Muscle of leg (tissue), 11 donors: ENCODE data around the gene NCKAP1. TPM values are rescaled to one million over a fixed set of nuclear protein-coding genes. Genes with fewer than 3 reads are reported as not detected.
"Not testable (repeated sequence)": the region's sequence is repeated elsewhere in the genome, so short reads cannot be mapped to it uniquely, and the experiment has no call there.

ENCODE experiments used
- DNase-seq: peaks from one replicate; pipeline ENCODE4 v3.0.0; 2013
- H3K27ac ChIP-seq: one replicate; pipeline ENCODE4 v1.5.1; 2013; ENCODE audit warnings: mild to moderate bottlenecking, low read length, control low read depth
- H3K27me3 ChIP-seq: one replicate; pipeline ENCODE4 v1.6.1; 2013; ENCODE audit warnings: low read length; ENCODE audit not compliant: control insufficient read depth, insufficient read depth
- H3K36me3 ChIP-seq: one replicate; pipeline ENCODE4 v1.6.1; 2013; ENCODE audit warnings: low read length; ENCODE audit not compliant: control insufficient read depth, insufficient read depth
- H3K4me1 ChIP-seq: one replicate; pipeline ENCODE4 v1.6.1; 2013; ENCODE audit warnings: low read length; ENCODE audit not compliant: control insufficient read depth, insufficient read depth
- H3K4me3 ChIP-seq: one replicate; pipeline ENCODE4 v1.5.1; 2013; ENCODE audit warnings: low read length, control low read depth
- H3K9me3 ChIP-seq: replicated peaks from 2 replicates; pipeline ENCODE4 v1.6.1; 2013; ENCODE audit warnings: low read depth, low read length; ENCODE audit not compliant: control insufficient read depth
- WGBS: methylation state at CpG from one replicate; pipeline ENCODE4 v1.1.5; 2013; ENCODE audit warnings: missing lambda C conversion rate; ENCODE audit not compliant: insufficient coverage; 5-methylcytosine and 5-hydroxymethylcytosine counted together
- polyA plus RNA-seq, 8 donors: library from polyadenylated mRNA; unstranded; fragments of 120-200 nt; gene quantifications; one replicate each; pipeline versions ENCODE4 v1.2.1 to v1.2.3, GENCODE V29; 2013; ENCODE audit warnings: inconsistent platforms in 1 of 8, low replicate concordance in 1 of 8; ENCODE audit not compliant: insufficient read length in 8 of 8, insufficient read depth in 1 of 8
- total RNA-seq: library from RNA; stranded (reverse); fragments of 120-200 nt; gene quantifications from one replicate; pipeline ENCODE4 v1.2.4, GENCODE V29; 2013

The NCKAP1 gene
- total and polyA plus RNA-seq, 9 donors: 71.9 to 98.5 (median 82.7) TPM

DNA sequence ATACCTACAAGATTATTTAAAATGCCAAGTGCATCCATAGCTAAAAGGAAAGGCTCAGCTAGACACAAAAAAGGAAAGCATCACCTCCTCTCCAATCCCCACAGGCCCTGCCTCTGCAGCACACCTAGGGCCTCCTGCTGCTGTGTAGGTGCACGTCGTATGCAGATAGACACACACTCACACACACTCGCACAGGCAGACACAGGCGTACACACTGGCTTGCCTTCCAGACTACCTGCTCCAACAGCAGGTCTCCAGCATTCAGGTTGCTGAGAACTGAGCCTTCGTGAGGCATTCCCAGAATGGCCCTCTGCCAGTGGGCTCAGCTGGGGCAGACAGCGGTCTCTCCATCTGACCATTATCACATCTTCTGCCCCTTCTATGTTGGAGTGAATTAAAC is 136.5 kb downstream of the NCKAP1 start:
- H3K4me3 ChIP-seq: no peak overlapping the region
- no peaks in the 10 kb centered on the region for H3K27me3 ChIP-seq
- WGBS: 95% methylated on average over 4 of the region's 6 CpGs
- peaks cover 2% of the 10 kb centered on the region for H3K36me3 ChIP-seq
- no peak for DNase-seq
- H3K4me1 ChIP-seq: no peaks in the 10 kb centered on the region
- H3K27ac ChIP-seq: no peak overlapping the region
- no peaks in the 10 kb centered on the region for H3K9me3 ChIP-seq

DNA sequence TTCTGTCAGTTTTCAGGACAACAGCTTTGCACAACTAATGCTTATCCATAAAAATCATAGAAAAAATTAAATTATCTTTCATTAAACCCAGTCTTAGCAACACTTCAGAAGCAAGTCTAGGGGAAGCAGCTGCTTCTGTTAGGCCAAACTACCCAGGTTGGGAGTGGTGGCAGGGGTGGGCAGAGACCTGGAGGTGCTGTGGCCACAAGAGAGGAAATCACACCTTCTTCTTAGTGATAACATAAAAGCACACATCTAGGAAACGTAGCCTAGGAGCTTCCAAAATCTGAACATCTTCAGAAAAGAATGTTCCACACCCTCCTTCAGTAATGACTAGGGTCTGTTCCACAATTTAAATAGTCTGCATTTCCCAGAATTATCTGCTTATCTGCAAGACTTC is 139.5 kb downstream of the NCKAP1 start:
- H3K27me3 ChIP-seq: no peaks in the 10 kb centered on the region
- H3K9me3 ChIP-seq: peaks cover 4% of the 10 kb centered on the region
- H3K4me1 ChIP-seq: no peaks in the 10 kb centered on the region
- WGBS: no CpG with 5 or more reads among the region's 1 CpG
- DNase-seq: no peak
- no peak overlapping the region for H3K4me3 ChIP-seq
- no peaks in the 10 kb centered on the region for H3K36me3 ChIP-seq
- H3K27ac ChIP-seq: no peak overlapping the region

- peaks cover 5% of the 10 kb centered on the region for H3K9me3 ChIP-seq
- WGBS: 60% methylated on average over 1 of the region's 1 CpG
- H3K4me1 ChIP-seq: no peaks in the 10 kb centered on the region
- no peak overlapping the region for H3K27ac ChIP-seq
- H3K4me3 ChIP-seq: no peak overlapping the region
- no peaks in the 10 kb centered on the region for H3K27me3 ChIP-seq
- no peaks in the 10 kb centered on the region for H3K36me3 ChIP-seq
- DNase-seq: no peak
These were observed 141.1 kb downstream of the NCKAP1 start for GRCh38 chr2:182897137-182897536.

- Histone ChIP-seq H3K27me3 (no peaks in the 10 kb centered on the region), H3K27ac (no peak overlapping the region), H3K9me3 (peaks cover 5% of the 10 kb centered on the region), H3K4me1 (no peaks in the 10 kb centered on the region), H3K4me3 (no peak overlapping the region), H3K36me3 (no peaks in the 10 kb centered on the region)
- no CpG with 5 or more reads among the region's 6 CpGs for WGBS
- DNase-seq: no peak
These were observed 142.5 kb downstream of the NCKAP1 start for GRCh38 chr2:182895798-182896197.

- no peak overlapping the region for H3K4me3 ChIP-seq
- peaks cover 5% of the 10 kb centered on the region for H3K9me3 ChIP-seq
- H3K36me3 ChIP-seq: no peaks in the 10 kb centered on the region
- H3K27ac ChIP-seq: no peak overlapping the region
- WGBS: 77% methylated on average over 3 of the region's 4 CpGs
- no peaks in the 10 kb centered on the region for H3K4me1 ChIP-seq
- H3K27me3 ChIP-seq: no peaks in the 10 kb centered on the region
- no peak for DNase-seq
These were observed 143.1 kb downstream of the NCKAP1 start for GRCh38 chr2:182895169-182895568.

GRCh38 chr2:182894174-182894573 is 144.1 kb downstream of the NCKAP1 start:
- H3K4me3 ChIP-seq: no peak overlapping the region
- no peak overlapping the region for H3K27ac ChIP-seq
- H3K36me3 ChIP-seq: no peaks in the 10 kb centered on the region
- WGBS: 100% methylated on average over 5 of the region's 9 CpGs
- H3K9me3 ChIP-seq: peaks cover 5% of the 10 kb centered on the region
- DNase-seq: no peak
- no peaks in the 10 kb centered on the region for H3K4me1 ChIP-seq
- no peaks in the 10 kb centered on the region for H3K27me3 ChIP-seq

- DNase-seq: no peak
- H3K36me3 ChIP-seq: no peaks in the 10 kb centered on the region
- no peak overlapping the region for H3K4me3 ChIP-seq
- no peaks in the 10 kb centered on the region for H3K27me3 ChIP-seq
- H3K9me3 ChIP-seq: peaks cover 5% of the 10 kb centered on the region
- WGBS: 92% methylated on average over 11 of the region's 11 CpGs
- H3K27ac ChIP-seq: no peak overlapping the region
- H3K4me1 ChIP-seq: no peaks in the 10 kb centered on the region
These were observed 144.6 kb downstream of the NCKAP1 start for GRCh38 chr2:182893666-182894065.

GRCh38 chr2:182893035-182893434 is 145.2 kb downstream of the NCKAP1 start:
- not testable (repeated sequence) for H3K9me3 ChIP-seq, H3K27ac ChIP-seq, H3K36me3 ChIP-seq, H3K4me1 ChIP-seq, H3K4me3 ChIP-seq, H3K27me3 ChIP-seq, DNase-seq
- 50% methylated on average over 2 of the region's 7 CpGs for WGBS

GRCh38 chr2:182891611-182892010 is 146.6 kb downstream of the NCKAP1 start:
- WGBS: no CpG with 5 or more reads among the region's 4 CpGs
- DNase-seq: no peak
- no peak overlapping the region for H3K4me3 ChIP-seq
- no peaks in the 10 kb centered on the region for H3K27me3 ChIP-seq
- no peaks in the 10 kb centered on the region for H3K4me1 ChIP-seq
- H3K36me3 ChIP-seq: no peaks in the 10 kb centered on the region
- H3K9me3 ChIP-seq: peaks cover 5% of the 10 kb centered on the region
- no peak overlapping the region for H3K27ac ChIP-seq

DNA sequence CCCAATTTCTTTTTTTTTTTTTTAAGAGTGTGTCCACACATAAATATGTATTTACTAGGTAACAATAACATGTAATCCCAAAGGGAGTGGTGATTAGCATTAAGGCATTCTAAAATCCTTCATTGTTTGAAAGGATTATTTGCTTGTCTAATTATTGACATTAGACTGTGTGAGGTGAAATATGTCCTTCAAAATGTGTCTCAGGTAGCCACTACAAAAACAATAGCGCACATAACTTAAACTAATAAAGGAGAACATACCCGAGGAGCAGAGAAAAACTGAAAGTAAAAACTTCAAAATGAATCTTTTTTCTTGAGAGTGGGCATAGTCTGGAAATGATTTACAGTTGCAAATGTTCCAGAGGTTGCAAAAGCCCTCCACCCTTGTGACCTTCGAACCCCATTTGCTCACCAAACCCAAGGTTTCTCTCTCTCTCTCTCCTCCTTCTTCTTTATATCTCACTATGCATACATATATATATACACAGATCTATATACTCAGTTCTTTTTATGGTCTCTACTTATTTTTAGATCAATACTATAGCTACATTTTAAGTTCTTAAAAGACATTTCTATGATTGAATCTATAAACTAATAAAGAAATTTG is 147.4 kb downstream of the NCKAP1 start:
- no peak overlapping the region for H3K4me3 ChIP-seq
- WGBS: no CpG with 5 or more reads among the region's 3 CpGs
- peaks cover 5% of the 10 kb centered on the region for H3K9me3 ChIP-seq
- no peaks in the 10 kb centered on the region for H3K27me3 ChIP-seq
- H3K4me1 ChIP-seq: no peaks in the 10 kb centered on the region
- H3K27ac ChIP-seq: no peak overlapping the region
- DNase-seq: no peak
- H3K36me3 ChIP-seq: no peaks in the 10 kb centered on the region

- H3K4me3 ChIP-seq: no peak overlapping the region
- 36% methylated on average over 5 of the region's 7 CpGs for WGBS
- no peak for DNase-seq
- no peak overlapping the region for H3K27ac ChIP-seq
- H3K27me3 ChIP-seq: no peaks in the 10 kb centered on the region
- H3K9me3 ChIP-seq: peaks cover 5% of the 10 kb centered on the region
- no peaks in the 10 kb centered on the region for H3K36me3 ChIP-seq
- H3K4me1 ChIP-seq: no peaks in the 10 kb centered on the region
These were observed 148.0 kb downstream of the NCKAP1 start for GRCh38 chr2:182890305-182890704.
